AG20443 (cell line): Measurements from ENCODE around the gene PLA2G4D.

Experiments
- DNase-seq: peaks from one replicate; pipeline ENCODE4 v3.0.0; 2012; ENCODE audit warnings: low spot score, mixed read lengths

Gene PLA2G4D

DNA sequence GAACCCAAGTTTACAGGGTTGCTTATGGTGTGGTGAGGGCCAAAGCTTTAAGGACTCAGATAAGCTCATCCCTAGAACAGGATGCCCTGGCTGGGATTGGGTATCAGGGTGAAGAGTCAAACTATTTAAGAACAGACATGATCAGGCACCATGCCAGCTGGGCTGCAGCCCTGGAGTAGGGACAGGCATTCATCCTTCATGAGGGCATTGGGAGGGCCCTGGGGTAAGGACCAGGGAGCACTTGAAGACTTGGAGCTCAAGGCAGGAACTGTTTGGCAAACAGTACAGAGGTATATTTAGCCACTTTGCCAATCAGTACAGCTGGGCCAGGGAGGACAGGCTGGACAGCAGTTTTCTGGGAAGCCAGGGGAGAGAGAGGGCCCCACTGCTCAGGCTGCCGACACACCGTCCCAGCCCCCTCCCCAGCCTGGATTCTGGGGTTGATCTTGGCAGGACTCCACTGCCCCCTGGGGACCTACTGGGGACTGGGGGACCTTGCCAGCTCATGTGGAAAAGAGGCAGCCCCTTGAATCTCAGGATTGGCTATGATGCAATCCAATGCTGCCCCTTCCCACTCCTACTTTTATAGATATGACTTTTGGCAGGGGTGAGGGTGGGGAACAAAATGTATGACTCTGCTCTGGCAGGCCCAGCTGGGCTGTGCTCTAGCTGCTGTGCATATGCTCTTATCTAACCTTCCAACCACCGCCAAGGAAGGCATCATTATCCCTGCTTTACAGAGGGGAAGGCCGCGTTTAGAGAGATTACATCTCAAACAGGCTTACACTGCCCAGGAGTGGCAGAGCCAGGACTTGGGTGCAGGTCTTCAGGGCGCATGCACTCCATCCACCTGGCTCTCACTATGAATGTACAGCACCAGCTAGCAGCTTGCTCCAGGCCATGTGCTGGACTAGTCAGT lies 75.8 kb downstream of the PLA2G4D start:
- DNase-seq, result no peak
